Stimulated activated CD4-positive, alpha-beta T cell treated with anti-CD3 and anti-CD28 coated beads, Interleukin-15, amount 100 ng/mL, for 1 hour (primary cell): ENCODE results near the gene RAD54L.

Experiments
- DNase-seq, 2 donors: peaks; one replicate each; pipeline ENCODE4 v3.0.0-alpha.2; 2020; ENCODE audit warnings: low read depth in 1 of 2, low spot score in 1 of 2

The RAD54L gene

GRCh38 chr1:46284597-46285564, 37.3 kb downstream of the RAD54L start:
- no peak for DNase-seq

- DNase-seq: no peak
Measured at GRCh38 chr1:46285730-46286477, 38.3 kb downstream of the RAD54L start.

- DNase-seq: no peak
Measured at GRCh38 chr1:46288485-46289133, 41.0 kb downstream of the RAD54L start.

GRCh38 chr1:46289134-46289494, 41.6 kb downstream of the RAD54L start:
- DNase-seq: no peak

- no peak for DNase-seq
Measured at GRCh38 chr1:46289976-46290375, 42.4 kb downstream of the RAD54L start.

- DNase-seq: no peak
Measured at GRCh38 chr1:46295306-46295705, 47.7 kb downstream of the RAD54L start.

GRCh38 chr1:46298387-46298786, 50.8 kb downstream of the RAD54L start:
- no peak for DNase-seq

- DNase-seq: no peak
Measured at GRCh38 chr1:46300673-46301405, 53.3 kb downstream of the RAD54L start.

GRCh38 chr1:46301406-46301807, 53.8 kb downstream of the RAD54L start:
- no peak for DNase-seq

- DNase-seq: peak; percentile 24 to 40
Measured at GRCh38 chr1:46301808-46302640, 54.5 kb downstream of the RAD54L start.

GRCh38 chr1:46302641-46303037, 55.1 kb downstream of the RAD54L start:
- no peak for DNase-seq

GRCh38 chr1:46303038-46303871, 55.7 kb downstream of the RAD54L start, which contains the start of the genes LRRC41 and UQCRH:
Gene LRRC41 (minus strand): TSS chr1:46303616. CDS start chr1:46303322, 294 bp downstream.
Gene UQCRH (plus strand): TSS chr1:46303698. CDS start chr1:46303767, 69 bp downstream.
- DNase-seq: peak; percentile 89 to 90

- DNase-seq: no peak
Measured at GRCh38 chr1:46303872-46304326, 56.3 kb downstream of the RAD54L start.

GRCh38 chr1:46306159-46306530, 58.6 kb downstream of the RAD54L start:
- no peak for DNase-seq

- DNase-seq: no peak
Measured at GRCh38 chr1:46309401-46310159, 62.0 kb downstream of the RAD54L start.

GRCh38 chr1:46310321-46310720, 62.8 kb downstream of the RAD54L start:
- DNase-seq: no peak

GRCh38 chr1:46315669-46316403, 68.3 kb downstream of the RAD54L start:
- no peak for DNase-seq

- no peak for DNase-seq
Measured at GRCh38 chr1:46317323-46317722, 69.8 kb downstream of the RAD54L start.
